Osteocyte (in vitro differentiated cells): ENCODE data around the gene EXOSC2. TPM values are rescaled to one million over a fixed set of nuclear protein-coding genes. Genes with fewer than 3 reads are reported as not detected.

Experiments used
- DNase-seq: peaks from one replicate; pipeline ENCODE4 v3.0.0; 2021; ENCODE audit warnings: mixed read lengths; ENCODE audit not compliant: unreplicated experiment; ENCODE audit errors: extremely low spot score
- H3K27ac Mint-ChIP-seq: one replicate; pipeline ENCODE4 v1.8.0; 2021; ENCODE audit warnings: mild to moderate bottlenecking, mixed read lengths; ENCODE audit not compliant: unreplicated experiment
- H3K27me3 Mint-ChIP-seq: one replicate; pipeline ENCODE4 v1.8.0; 2021; ENCODE audit warnings: mixed read lengths; ENCODE audit not compliant: unreplicated experiment
- H3K36me3 Mint-ChIP-seq: one replicate; pipeline ENCODE4 v1.8.0; 2021; ENCODE audit warnings: mixed read lengths; ENCODE audit not compliant: unreplicated experiment
- H3K4me1 Mint-ChIP-seq: one replicate; pipeline ENCODE4 v1.8.0; 2021; ENCODE audit warnings: mixed read lengths; ENCODE audit not compliant: unreplicated experiment
- H3K4me3 Mint-ChIP-seq: one replicate; pipeline ENCODE4 v1.8.0; 2021; ENCODE audit warnings: mild to moderate bottlenecking, moderate library complexity, mixed read lengths; ENCODE audit not compliant: unreplicated experiment
- H3K9me3 Mint-ChIP-seq: one replicate; pipeline ENCODE4 v1.8.0; 2021; ENCODE audit warnings: mixed read lengths; ENCODE audit not compliant: unreplicated experiment
- CTCF ChIP-seq: fragments of 200-600 bp; sonication (generic); IDR thresholded peaks from 2 replicates; pipeline ENCODE4 v1.5.0; 2021; ENCODE audit warnings: antibody characterized with exemption, mild to moderate bottlenecking, moderate library complexity
- total RNA-seq: library from RNA; stranded (reverse); gene quantifications from 2 replicates; pipeline ENCODE4 v1.2.1, GENCODE V29; 2021

The EXOSC2 gene
- total RNA-seq, 1 donor from 2014 or later = 26.1 TPM

GRCh38 chr9:130694205-130694604 is 625 bp downstream of the EXOSC2 start:
- DNase-seq = no peak
- H3K4me3 Mint-ChIP-seq = peak overlapping the region; percentile 93
- H3K4me1 Mint-ChIP-seq = peaks cover 43% of the 10 kb centered on the region
- H3K36me3 Mint-ChIP-seq = peaks cover 25% of the 10 kb centered on the region
- no peaks in the 10 kb centered on the region for H3K27me3 Mint-ChIP-seq
- peak overlapping the region; percentile 82 for H3K27ac Mint-ChIP-seq
- H3K9me3 Mint-ChIP-seq = no peaks in the 10 kb centered on the region
- TF ChIP-seq CTCF = no peak

GRCh38 chr9:130696139-130696650 is 2.6 kb downstream of the EXOSC2 start:
- H3K36me3 Mint-ChIP-seq = peaks cover 31% of the 10 kb centered on the region
- H3K4me3 Mint-ChIP-seq = no peak overlapping the region
- H3K27ac Mint-ChIP-seq = no peak overlapping the region
- no peaks in the 10 kb centered on the region for H3K9me3 Mint-ChIP-seq
- H3K27me3 Mint-ChIP-seq = no peaks in the 10 kb centered on the region
- DNase-seq = no peak
- H3K4me1 Mint-ChIP-seq = peaks cover 38% of the 10 kb centered on the region
- no peak for TF ChIP-seq CTCF

GRCh38 chr9:130696996-130697395 is 3.4 kb downstream of the EXOSC2 start:
- Mint-ChIP-seq H3K4me1 (peaks cover 44% of the 10 kb centered on the region), H3K36me3 (peaks cover 35% of the 10 kb centered on the region), H3K4me3 (no peak overlapping the region), H3K27ac (no peak overlapping the region), H3K9me3 (no peaks in the 10 kb centered on the region), H3K27me3 (no peaks in the 10 kb centered on the region)
- TF ChIP-seq CTCF = no peak
- DNase-seq = no peak

GRCh38 chr9:130698514-130698913 is 4.9 kb downstream of the EXOSC2 start:
- Mint-ChIP-seq H3K4me3 (no peak overlapping the region), H3K9me3 (no peaks in the 10 kb centered on the region), H3K27me3 (no peaks in the 10 kb centered on the region), H3K36me3 (peaks cover 45% of the 10 kb centered on the region), H3K4me1 (peaks cover 39% of the 10 kb centered on the region), H3K27ac (no peak overlapping the region)
- no peak for DNase-seq
- TF ChIP-seq CTCF = no peak

GRCh38 chr9:130699047-130699446 is 5.5 kb downstream of the EXOSC2 start:
- TF ChIP-seq CTCF = no peak
- no peaks in the 10 kb centered on the region for H3K27me3 Mint-ChIP-seq
- no peaks in the 10 kb centered on the region for H3K9me3 Mint-ChIP-seq
- H3K27ac Mint-ChIP-seq = peak overlapping the region; percentile 23
- no peak for DNase-seq
- H3K36me3 Mint-ChIP-seq = peaks cover 47% of the 10 kb centered on the region
- H3K4me1 Mint-ChIP-seq = peaks cover 39% of the 10 kb centered on the region
- H3K4me3 Mint-ChIP-seq = no peak overlapping the region
